HL-60 (cell line): ENCODE measurements around the gene TTC1.

ENCODE experiments used
- DNase-seq, 2 experiments: peaks; one replicate each; pipeline ENCODE4 v3.0.0-alpha.2; 2010 to 2020; ENCODE audit warnings: low read depth in 1 of 2, low spot score in 1 of 2
- H3K27ac ChIP-seq: fragments of 250-450 bp; sonication (Bioruptor Pico); replicated peaks from 2 replicates; pipeline ENCODE4 v1.5.1; 2020; ENCODE audit warnings: mild to moderate bottlenecking, moderate library complexity
- H3K27me3 ChIP-seq: fragments of 250-450 bp; sonication (Bioruptor Pico); 2 replicates; pipeline ENCODE4 v1.5.1; 2021; ENCODE audit warnings: mild to moderate bottlenecking, moderate library complexity; ENCODE audit not compliant: insufficient read depth, poor library complexity, severe bottlenecking
- H3K4me3 ChIP-seq: replicated peaks from 2 replicates; pipeline ENCODE4 v1.5.1; 2011; ENCODE audit warnings: mild to moderate bottlenecking, control low read depth, low read length; ENCODE audit not compliant: insufficient read depth
- GABPA ChIP-seq: IDR thresholded peaks from 2 replicates; pipeline ENCODE4 v1.6.1; 2012; ENCODE audit warnings: low read depth
- POLR2AphosphoS5 ChIP-seq: IDR thresholded peaks from 2 replicates; pipeline ENCODE4 v1.6.1; 2012; ENCODE audit warnings: low read depth
- SPI1 ChIP-seq: IDR thresholded peaks from 2 replicates; pipeline ENCODE4 v1.6.1; 2012; ENCODE audit warnings: low read depth, mild to moderate bottlenecking, borderline replicate concordance
- TF ChIP-seq, protein P1 (sequence below): IDR thresholded peaks from one replicate; pipeline ENCODE4 v1.5.1; 2011; ENCODE audit warnings: low read length, control low read depth, inconsistent platforms; ENCODE audit not compliant: insufficient read depth
- TF ChIP-seq, protein P2 (sequence below): IDR thresholded peaks from 2 replicates; pipeline ENCODE4 v1.6.1; 2012; ENCODE audit warnings: low read depth; ENCODE audit not compliant: insufficient replicate concordance

Gene TTC1

DNA sequence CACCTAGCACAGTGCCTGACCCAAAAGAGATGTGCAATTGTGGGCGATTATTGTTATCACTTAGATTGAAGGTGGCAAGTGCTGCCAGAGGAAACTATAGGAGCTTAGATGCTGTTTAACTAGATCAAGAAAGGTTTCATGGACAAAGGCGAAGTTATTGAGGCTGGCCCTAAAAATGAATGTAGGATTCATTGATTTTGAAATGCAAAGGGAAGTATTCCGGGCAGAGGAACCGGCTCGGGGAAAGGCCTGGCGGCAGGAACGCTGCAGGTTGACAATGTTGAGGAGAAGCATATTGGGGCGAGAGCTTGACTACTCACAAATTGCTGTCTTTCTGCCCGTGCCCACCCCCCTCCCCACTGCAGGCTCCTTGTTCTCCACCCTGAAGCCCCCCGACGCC lies 37.4 kb upstream of the TTC1 start:
- H3K27me3 ChIP-seq, result peaks cover 34% of the 10 kb centered on the region
- no peak overlapping the region for H3K4me3 ChIP-seq
- TF ChIP-seq, protein P1, sequence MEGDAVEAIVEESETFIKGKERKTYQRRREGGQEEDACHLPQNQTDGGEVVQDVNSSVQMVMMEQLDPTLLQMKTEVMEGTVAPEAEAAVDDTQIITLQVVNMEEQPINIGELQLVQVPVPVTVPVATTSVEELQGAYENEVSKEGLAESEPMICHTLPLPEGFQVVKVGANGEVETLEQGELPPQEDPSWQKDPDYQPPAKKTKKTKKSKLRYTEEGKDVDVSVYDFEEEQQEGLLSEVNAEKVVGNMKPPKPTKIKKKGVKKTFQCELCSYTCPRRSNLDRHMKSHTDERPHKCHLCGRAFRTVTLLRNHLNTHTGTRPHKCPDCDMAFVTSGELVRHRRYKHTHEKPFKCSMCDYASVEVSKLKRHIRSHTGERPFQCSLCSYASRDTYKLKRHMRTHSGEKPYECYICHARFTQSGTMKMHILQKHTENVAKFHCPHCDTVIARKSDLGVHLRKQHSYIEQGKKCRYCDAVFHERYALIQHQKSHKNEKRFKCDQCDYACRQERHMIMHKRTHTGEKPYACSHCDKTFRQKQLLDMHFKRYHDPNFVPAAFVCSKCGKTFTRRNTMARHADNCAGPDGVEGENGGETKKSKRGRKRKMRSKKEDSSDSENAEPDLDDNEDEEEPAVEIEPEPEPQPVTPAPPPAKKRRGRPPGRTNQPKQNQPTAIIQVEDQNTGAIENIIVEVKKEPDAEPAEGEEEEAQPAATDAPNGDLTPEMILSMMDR, result no peak
- TF ChIP-seq, protein P2, sequence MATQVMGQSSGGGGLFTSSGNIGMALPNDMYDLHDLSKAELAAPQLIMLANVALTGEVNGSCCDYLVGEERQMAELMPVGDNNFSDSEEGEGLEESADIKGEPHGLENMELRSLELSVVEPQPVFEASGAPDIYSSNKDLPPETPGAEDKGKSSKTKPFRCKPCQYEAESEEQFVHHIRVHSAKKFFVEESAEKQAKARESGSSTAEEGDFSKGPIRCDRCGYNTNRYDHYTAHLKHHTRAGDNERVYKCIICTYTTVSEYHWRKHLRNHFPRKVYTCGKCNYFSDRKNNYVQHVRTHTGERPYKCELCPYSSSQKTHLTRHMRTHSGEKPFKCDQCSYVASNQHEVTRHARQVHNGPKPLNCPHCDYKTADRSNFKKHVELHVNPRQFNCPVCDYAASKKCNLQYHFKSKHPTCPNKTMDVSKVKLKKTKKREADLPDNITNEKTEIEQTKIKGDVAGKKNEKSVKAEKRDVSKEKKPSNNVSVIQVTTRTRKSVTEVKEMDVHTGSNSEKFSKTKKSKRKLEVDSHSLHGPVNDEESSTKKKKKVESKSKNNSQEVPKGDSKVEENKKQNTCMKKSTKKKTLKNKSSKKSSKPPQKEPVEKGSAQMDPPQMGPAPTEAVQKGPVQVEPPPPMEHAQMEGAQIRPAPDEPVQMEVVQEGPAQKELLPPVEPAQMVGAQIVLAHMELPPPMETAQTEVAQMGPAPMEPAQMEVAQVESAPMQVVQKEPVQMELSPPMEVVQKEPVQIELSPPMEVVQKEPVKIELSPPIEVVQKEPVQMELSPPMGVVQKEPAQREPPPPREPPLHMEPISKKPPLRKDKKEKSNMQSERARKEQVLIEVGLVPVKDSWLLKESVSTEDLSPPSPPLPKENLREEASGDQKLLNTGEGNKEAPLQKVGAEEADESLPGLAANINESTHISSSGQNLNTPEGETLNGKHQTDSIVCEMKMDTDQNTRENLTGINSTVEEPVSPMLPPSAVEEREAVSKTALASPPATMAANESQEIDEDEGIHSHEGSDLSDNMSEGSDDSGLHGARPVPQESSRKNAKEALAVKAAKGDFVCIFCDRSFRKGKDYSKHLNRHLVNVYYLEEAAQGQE, result no peak
- TF ChIP-seq GABPA, result no peak
- TF ChIP-seq POLR2AphosphoS5, result no peak
- TF ChIP-seq SPI1, result no peak
- no peak overlapping the region for H3K27ac ChIP-seq
- DNase-seq, result no peak

DNA sequence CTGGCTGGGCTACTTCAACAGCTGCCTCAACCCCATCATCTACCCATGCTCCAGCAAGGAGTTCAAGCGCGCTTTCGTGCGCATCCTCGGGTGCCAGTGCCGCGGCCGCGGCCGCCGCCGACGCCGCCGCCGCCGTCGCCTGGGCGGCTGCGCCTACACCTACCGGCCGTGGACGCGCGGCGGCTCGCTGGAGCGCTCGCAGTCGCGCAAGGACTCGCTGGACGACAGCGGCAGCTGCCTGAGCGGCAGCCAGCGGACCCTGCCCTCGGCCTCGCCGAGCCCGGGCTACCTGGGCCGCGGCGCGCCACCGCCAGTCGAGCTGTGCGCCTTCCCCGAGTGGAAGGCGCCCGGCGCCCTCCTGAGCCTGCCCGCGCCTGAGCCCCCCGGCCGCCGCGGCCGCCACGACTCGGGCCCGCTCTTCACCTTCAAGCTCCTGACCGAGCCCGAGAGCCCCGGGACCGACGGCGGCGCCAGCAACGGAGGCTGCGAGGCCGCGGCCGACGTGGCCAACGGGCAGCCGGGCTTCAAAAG lies 36.9 kb upstream of the TTC1 start:
- Histone ChIP-seq H3K27ac (no peak overlapping the region), H3K27me3 (peaks cover 30% of the 10 kb centered on the region), H3K4me3 (no peak overlapping the region)
- DNase-seq, result no peak
- TF ChIP-seq, protein P2, result no peak
- TF ChIP-seq, protein P1, result no peak
- no peak for TF ChIP-seq SPI1
- TF ChIP-seq GABPA, result no peak
- no peak for TF ChIP-seq POLR2AphosphoS5

DNA sequence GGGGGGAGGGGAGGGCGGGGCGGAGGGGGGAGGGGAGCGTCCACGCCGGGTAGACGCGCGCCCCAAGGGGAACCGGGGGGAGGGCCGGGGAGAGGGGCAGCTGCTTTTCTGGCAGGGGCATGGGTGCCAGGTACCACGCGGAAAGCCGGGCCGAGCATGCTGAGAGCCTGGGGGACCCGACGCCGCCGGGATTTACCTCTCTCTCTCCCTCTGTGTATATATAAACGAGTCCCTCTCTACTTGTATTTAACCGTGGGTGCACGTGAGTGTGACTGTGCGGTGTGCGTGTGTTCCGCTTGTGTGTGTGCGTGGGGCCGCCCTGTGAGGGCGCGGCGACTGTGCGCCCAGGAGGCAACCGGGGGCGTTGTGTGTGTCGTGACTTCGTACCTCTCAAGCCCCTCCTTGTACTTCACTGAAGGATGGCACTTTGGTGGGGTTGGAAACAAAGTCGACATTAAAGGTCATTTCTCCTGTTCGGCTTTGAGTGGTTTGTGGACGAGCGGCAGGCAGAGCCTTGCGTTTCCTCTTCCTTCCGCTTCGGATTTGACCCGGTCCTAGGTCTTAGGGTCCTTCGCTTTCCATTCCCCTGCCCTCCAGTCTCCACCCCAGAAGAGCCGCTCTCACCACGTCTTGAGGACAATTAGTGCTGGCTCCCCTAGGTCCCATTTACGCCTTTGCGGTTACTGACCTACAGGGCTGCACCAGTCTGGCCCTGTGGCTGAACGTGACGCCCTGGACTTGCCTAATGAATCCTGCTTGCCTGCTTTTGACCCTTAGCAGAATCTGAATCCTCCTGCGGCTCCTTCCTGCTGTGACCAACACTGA lies 36.2 kb upstream of the TTC1 start:
- Histone ChIP-seq H3K27ac (no peak overlapping the region), H3K4me3 (no peak overlapping the region), H3K27me3 (peaks cover 30% of the 10 kb centered on the region)
- no peak for TF ChIP-seq SPI1
- TF ChIP-seq POLR2AphosphoS5, result no peak
- TF ChIP-seq, protein P1, result no peak
- TF ChIP-seq GABPA, result no peak
- TF ChIP-seq, protein P2, result no peak
- no peak for DNase-seq
